Adrenal gland (tissue), 5 donors: ENCODE results near the gene KRTAP24-1.

Experiments used
- POLR2A ChIP-seq, 2 donors: fragments of 450-650 bp; IDR thresholded peaks; one replicate each; pipeline ENCODE4 v1.6.1; 2017; ENCODE audit warnings: antibody characterized with exemption in 2 of 2, mild to moderate bottlenecking in 2 of 2, moderate library complexity in 1 of 2
- TF ChIP-seq, protein P1 (sequence below), 6 experiments: fragments of 450-650 bp in 4 of 6; fragments of 200-600 bp in 2 of 6; sonication (generic) in 1 of 6; IDR thresholded peaks; 1 replicate in 5 of 6; 2 replicates in 1 of 6; pipeline versions ENCODE4 v1.5.1 to v1.8.0; 2016 to 2021; ENCODE audit warnings: antibody characterized with exemption in 6 of 6, mild to moderate bottlenecking in 2 of 6, moderate library complexity in 1 of 6
- donor health status: DM: no; HTN: no; CAD: no.

DNA sequence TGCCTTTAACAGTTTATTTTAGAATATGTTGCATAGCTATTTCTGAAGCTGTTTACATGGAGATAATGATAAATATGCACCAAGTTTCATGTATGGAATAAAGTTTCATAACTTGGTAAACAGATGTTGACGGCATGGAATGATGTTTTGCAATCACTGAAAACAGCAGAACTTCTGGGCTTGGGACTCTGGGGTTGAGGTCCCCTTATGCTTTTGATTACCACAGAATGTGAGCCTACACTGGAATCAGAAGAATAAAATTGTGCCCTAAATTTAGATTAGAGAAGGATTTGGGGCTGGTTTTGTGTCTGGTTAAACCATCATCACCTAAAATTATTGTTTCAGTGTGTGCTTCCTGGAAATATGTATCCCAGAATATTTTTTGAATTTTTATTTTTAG lies 11.1 kb downstream of the KRTAP24-1 start:
- TF ChIP-seq, protein P1, sequence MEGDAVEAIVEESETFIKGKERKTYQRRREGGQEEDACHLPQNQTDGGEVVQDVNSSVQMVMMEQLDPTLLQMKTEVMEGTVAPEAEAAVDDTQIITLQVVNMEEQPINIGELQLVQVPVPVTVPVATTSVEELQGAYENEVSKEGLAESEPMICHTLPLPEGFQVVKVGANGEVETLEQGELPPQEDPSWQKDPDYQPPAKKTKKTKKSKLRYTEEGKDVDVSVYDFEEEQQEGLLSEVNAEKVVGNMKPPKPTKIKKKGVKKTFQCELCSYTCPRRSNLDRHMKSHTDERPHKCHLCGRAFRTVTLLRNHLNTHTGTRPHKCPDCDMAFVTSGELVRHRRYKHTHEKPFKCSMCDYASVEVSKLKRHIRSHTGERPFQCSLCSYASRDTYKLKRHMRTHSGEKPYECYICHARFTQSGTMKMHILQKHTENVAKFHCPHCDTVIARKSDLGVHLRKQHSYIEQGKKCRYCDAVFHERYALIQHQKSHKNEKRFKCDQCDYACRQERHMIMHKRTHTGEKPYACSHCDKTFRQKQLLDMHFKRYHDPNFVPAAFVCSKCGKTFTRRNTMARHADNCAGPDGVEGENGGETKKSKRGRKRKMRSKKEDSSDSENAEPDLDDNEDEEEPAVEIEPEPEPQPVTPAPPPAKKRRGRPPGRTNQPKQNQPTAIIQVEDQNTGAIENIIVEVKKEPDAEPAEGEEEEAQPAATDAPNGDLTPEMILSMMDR (IDR thresholded peaks at IDR 0.05): no peak
- TF ChIP-seq POLR2A (IDR thresholded peaks at IDR 0.05): no peak
